ENCODE measurements around the gene SLC19A3. TPM values are rescaled to one million over a fixed set of nuclear protein-coding genes. Genes with fewer than 3 reads are reported as not detected.

Gene SLC19A3
- polyA plus RNA-seq, 1 donor from 2014 or later: 2.9 TPM

DNA sequence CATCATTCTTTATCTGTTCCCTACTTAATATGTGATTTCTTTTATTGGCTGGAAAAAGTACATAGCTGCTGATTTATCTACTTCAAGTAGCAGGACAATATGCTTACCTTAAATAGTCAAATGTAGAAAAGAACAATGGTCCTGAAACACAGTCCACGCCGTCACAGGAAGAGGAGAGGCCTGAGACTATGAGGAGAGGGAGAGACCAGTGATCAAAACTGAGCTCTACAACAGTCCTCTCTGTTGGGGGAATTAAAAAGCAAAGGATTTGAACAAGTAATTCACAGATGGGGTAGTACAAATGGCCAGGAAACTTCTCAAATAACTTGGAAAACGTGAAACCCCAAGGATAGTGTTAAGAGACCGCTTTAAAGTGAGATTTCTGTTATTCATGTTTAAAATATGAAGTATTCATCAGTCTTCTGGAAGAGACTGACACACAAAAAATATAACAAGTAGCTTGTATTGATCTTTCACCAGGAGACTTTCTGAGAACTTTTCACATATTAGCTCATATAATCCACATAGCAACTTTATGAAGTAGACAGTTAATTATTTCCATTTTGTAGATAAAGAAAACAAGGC lies 48.1 kb upstream of the SLC19A3 start:
- peak overlapping the region; percentile 26 for H3K27ac ChIP-seq (ENCODE audit: low read length)
- H3K27me3 ChIP-seq (ENCODE audit: insufficient read depth, low read depth, low read length): no peaks in the 10 kb centered on the region
- H3K9me2 ChIP-seq (ENCODE audit: insufficient read depth, low read length): no peaks in the 10 kb centered on the region
- peaks cover 4% of the 10 kb centered on the region for H3F3A ChIP-seq (ENCODE audit: insufficient read depth, low read length, poor library complexity, severe bottlenecking)
- no peaks in the 10 kb centered on the region for H3K79me2 ChIP-seq (replicated peaks; ENCODE audit: insufficient read depth, low read length)
- no peak overlapping the region for H3K9ac ChIP-seq (ENCODE audit: low read length)
- no peaks in the 10 kb centered on the region for H3K36me3 ChIP-seq (ENCODE audit: insufficient read depth, low read length)
- TF ChIP-seq SMC3 (conservative IDR thresholded peaks at IDR 0.05; ENCODE audit: poor library complexity): no peak
- no peak for TF ChIP-seq TAF1 (IDR thresholded peaks at IDR 0.05; ENCODE audit: low read depth)
- TF ChIP-seq, protein P1, sequence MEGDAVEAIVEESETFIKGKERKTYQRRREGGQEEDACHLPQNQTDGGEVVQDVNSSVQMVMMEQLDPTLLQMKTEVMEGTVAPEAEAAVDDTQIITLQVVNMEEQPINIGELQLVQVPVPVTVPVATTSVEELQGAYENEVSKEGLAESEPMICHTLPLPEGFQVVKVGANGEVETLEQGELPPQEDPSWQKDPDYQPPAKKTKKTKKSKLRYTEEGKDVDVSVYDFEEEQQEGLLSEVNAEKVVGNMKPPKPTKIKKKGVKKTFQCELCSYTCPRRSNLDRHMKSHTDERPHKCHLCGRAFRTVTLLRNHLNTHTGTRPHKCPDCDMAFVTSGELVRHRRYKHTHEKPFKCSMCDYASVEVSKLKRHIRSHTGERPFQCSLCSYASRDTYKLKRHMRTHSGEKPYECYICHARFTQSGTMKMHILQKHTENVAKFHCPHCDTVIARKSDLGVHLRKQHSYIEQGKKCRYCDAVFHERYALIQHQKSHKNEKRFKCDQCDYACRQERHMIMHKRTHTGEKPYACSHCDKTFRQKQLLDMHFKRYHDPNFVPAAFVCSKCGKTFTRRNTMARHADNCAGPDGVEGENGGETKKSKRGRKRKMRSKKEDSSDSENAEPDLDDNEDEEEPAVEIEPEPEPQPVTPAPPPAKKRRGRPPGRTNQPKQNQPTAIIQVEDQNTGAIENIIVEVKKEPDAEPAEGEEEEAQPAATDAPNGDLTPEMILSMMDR (IDR thresholded peaks at IDR 0.05; ENCODE audit: poor library complexity, severe bottlenecking): no peak
- no peak for TF ChIP-seq EP300 (conservative IDR thresholded peaks at IDR 0.05; ENCODE audit: poor library complexity, severe bottlenecking)
- no peak for TF ChIP-seq POLR2AphosphoS5 (IDR thresholded peaks at IDR 0.05)
- no peak for TF ChIP-seq MXI1 (conservative IDR thresholded peaks at IDR 0.05; ENCODE audit: poor library complexity, severe bottlenecking)
- TF ChIP-seq, protein P2, sequence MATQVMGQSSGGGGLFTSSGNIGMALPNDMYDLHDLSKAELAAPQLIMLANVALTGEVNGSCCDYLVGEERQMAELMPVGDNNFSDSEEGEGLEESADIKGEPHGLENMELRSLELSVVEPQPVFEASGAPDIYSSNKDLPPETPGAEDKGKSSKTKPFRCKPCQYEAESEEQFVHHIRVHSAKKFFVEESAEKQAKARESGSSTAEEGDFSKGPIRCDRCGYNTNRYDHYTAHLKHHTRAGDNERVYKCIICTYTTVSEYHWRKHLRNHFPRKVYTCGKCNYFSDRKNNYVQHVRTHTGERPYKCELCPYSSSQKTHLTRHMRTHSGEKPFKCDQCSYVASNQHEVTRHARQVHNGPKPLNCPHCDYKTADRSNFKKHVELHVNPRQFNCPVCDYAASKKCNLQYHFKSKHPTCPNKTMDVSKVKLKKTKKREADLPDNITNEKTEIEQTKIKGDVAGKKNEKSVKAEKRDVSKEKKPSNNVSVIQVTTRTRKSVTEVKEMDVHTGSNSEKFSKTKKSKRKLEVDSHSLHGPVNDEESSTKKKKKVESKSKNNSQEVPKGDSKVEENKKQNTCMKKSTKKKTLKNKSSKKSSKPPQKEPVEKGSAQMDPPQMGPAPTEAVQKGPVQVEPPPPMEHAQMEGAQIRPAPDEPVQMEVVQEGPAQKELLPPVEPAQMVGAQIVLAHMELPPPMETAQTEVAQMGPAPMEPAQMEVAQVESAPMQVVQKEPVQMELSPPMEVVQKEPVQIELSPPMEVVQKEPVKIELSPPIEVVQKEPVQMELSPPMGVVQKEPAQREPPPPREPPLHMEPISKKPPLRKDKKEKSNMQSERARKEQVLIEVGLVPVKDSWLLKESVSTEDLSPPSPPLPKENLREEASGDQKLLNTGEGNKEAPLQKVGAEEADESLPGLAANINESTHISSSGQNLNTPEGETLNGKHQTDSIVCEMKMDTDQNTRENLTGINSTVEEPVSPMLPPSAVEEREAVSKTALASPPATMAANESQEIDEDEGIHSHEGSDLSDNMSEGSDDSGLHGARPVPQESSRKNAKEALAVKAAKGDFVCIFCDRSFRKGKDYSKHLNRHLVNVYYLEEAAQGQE (IDR thresholded peaks at IDR 0.05; ENCODE audit: borderline replicate concordance): no peak
- no peak for TF ChIP-seq EZH2 (IDR thresholded peaks at IDR 0.05; ENCODE audit: borderline replicate concordance, insufficient read depth, low read length, poor library complexity, severe bottlenecking)
- no peak for TF ChIP-seq RAD21 (conservative IDR thresholded peaks at IDR 0.05)
- no peak overlapping the region for H3K4me3 ChIP-seq (ENCODE audit: low read length)
- H3K9me3 ChIP-seq (ENCODE audit: low read length): no peaks in the 10 kb centered on the region
- no peak overlapping the region for H2AFZ ChIP-seq (ENCODE audit: low read depth, low read length)
- no peaks in the 10 kb centered on the region for H4K20me1 ChIP-seq (ENCODE audit: insufficient read depth)
- no peak overlapping the region for H3K4me2 ChIP-seq (ENCODE audit: low read length)

DNA sequence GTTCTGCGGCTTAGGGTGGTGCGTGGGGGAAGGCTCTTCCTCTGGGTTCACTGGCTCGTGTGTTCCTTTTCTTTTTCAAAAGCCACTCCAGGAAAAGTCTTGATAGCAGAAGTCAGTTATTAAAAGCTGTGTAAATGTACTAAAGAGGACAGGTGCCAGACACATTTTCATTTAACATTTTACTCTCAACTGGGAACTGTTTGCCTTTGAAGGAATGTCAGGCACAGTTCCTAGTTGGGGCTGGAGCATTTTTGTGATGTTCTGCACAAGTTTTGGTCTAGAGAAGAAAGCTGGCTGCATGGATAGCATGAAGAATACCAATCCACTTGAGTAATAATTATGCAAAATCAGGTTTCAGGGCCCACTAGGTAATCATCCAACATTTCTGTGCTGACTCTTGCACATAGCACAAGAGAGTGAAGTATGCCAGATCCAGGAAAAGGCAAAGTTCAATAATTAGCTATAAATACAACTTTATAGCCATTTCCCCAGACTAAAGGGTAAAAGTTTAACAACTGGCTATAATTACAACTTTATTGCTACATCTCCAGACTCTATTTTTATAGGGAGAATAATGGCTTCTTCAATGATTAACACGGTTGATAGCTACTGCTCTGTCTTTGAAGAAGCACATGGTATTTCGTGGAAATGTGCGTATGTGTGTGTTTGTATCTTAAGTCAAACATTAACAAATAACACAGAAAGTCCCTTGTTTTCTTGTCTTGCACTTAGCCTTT lies 44.1 kb upstream of the SLC19A3 start:
- no peaks in the 10 kb centered on the region for H3K79me2 ChIP-seq (replicated peaks; ENCODE audit: insufficient read depth, low read length)
- H3K4me3 ChIP-seq (ENCODE audit: low read length): no peak overlapping the region
- no peak overlapping the region for H3K4me2 ChIP-seq (ENCODE audit: low read length)
- no peaks in the 10 kb centered on the region for H3K36me3 ChIP-seq (ENCODE audit: insufficient read depth, low read length)
- H3K9me2 ChIP-seq (ENCODE audit: insufficient read depth, low read length): no peaks in the 10 kb centered on the region
- H2AFZ ChIP-seq (ENCODE audit: low read depth, low read length): no peak overlapping the region
- H3K9ac ChIP-seq (ENCODE audit: low read length): no peak overlapping the region
- TF ChIP-seq TAF1 (IDR thresholded peaks at IDR 0.05; ENCODE audit: low read depth) (no peak), EP300 (conservative IDR thresholded peaks at IDR 0.05; ENCODE audit: poor library complexity, severe bottlenecking) (no peak), RAD21 (conservative IDR thresholded peaks at IDR 0.05) (no peak), MXI1 (conservative IDR thresholded peaks at IDR 0.05; ENCODE audit: poor library complexity, severe bottlenecking) (no peak), SMC3 (conservative IDR thresholded peaks at IDR 0.05; ENCODE audit: poor library complexity) (no peak)
- TF ChIP-seq, protein P1 (IDR thresholded peaks at IDR 0.05; ENCODE audit: poor library complexity, severe bottlenecking): no peak
- H4K20me1 ChIP-seq (ENCODE audit: insufficient read depth): no peaks in the 10 kb centered on the region
- H3F3A ChIP-seq (ENCODE audit: insufficient read depth, low read length, poor library complexity, severe bottlenecking): peaks cover 4% of the 10 kb centered on the region
- no peak overlapping the region for H3K27ac ChIP-seq (ENCODE audit: low read length)
- no peaks in the 10 kb centered on the region for H3K27me3 ChIP-seq (ENCODE audit: insufficient read depth, low read depth, low read length)
- no peaks in the 10 kb centered on the region for H3K9me3 ChIP-seq (ENCODE audit: low read length)

Measured in neural cell (in vitro differentiated cells).